Raji (cell line): ENCODE measurements around the gene CCDC8.

ENCODE experiments used
- POLR2A ChIP-seq: IDR thresholded peaks from 2 replicates; pipeline ENCODE4 v1.6.1; 2011; ENCODE audit warnings: low read depth, low read length, control low read depth; ENCODE audit not compliant: insufficient read depth

CCDC8 gene

GRCh38 chr19:46413262-46414031 is at the start of gene CCDC8:
Gene CCDC8, minus strand, starts transcription at chr19:46413564. Its CDS starts 754 bp downstream, at chr19:46412810.
- TF ChIP-seq POLR2A, result no peak

GRCh38 chr19:46461537-46461936 is 48.2 kb upstream of the CCDC8 start:
- TF ChIP-seq POLR2A, result no peak

- no peak for TF ChIP-seq POLR2A
Observed at GRCh38 chr19:46460981-46461380, 47.6 kb upstream of the CCDC8 start.

GRCh38 chr19:46460055-46460454 is 46.7 kb upstream of the CCDC8 start:
- no peak for TF ChIP-seq POLR2A

- no peak for TF ChIP-seq POLR2A
Observed at GRCh38 chr19:46456930-46457329, 43.6 kb upstream of the CCDC8 start.

GRCh38 chr19:46454244-46454643 is 40.9 kb upstream of the CCDC8 start:
- TF ChIP-seq POLR2A, result no peak

GRCh38 chr19:46453661-46454060 is 40.3 kb upstream of the CCDC8 start:
- no peak for TF ChIP-seq POLR2A

GRCh38 chr19:46452186-46452585 is 38.8 kb upstream of the CCDC8 start:
- TF ChIP-seq POLR2A, result no peak

GRCh38 chr19:46451352-46451751 is 38.0 kb upstream of the CCDC8 start:
- TF ChIP-seq POLR2A, result no peak

GRCh38 chr19:46450737-46451136 is 37.4 kb upstream of the CCDC8 start:
- no peak for TF ChIP-seq POLR2A

- TF ChIP-seq POLR2A, result no peak
Observed at GRCh38 chr19:46449228-46449627, 35.9 kb upstream of the CCDC8 start.

- TF ChIP-seq POLR2A, result no peak
Observed at GRCh38 chr19:46448601-46449000, 35.2 kb upstream of the CCDC8 start.

- TF ChIP-seq POLR2A, result no peak
Observed at GRCh38 chr19:46447824-46448223, 34.5 kb upstream of the CCDC8 start.

GRCh38 chr19:46447006-46447405 is 33.6 kb upstream of the CCDC8 start:
- TF ChIP-seq POLR2A, result no peak

- TF ChIP-seq POLR2A, result no peak
Observed at GRCh38 chr19:46446021-46446420, 32.7 kb upstream of the CCDC8 start.

GRCh38 chr19:46442808-46443450 is 29.6 kb upstream of the CCDC8 start:
- no peak for TF ChIP-seq POLR2A
